Thymus (tissue), 14 donors: ENCODE data around the gene G2E3. TPM values are rescaled to one million over a fixed set of nuclear protein-coding genes. Genes with fewer than 3 reads are reported as not detected.
A peak's percentile ranks its signal among the peaks of the same experiment; 100 is the strongest.

Source experiments
- DNase-seq, 9 donors: peaks; one replicate each; pipeline ENCODE4 v3.0.0-alpha.2; 2013; ENCODE audit warnings: low spot score in 9 of 9, low read depth in 6 of 9, missing footprints in 1 of 9
- H3K27ac ChIP-seq, 2 donors: one replicate each; pipeline ENCODE4 v1.5.1; 2013; ENCODE audit warnings: control low read depth in 1 of 2, low read depth in 1 of 2, low read length in 1 of 2, mild to moderate bottlenecking in 1 of 2, moderate library complexity in 1 of 2
- H3K27me3 ChIP-seq, 2 donors: one replicate each; pipeline ENCODE4 v1.5.1; 2013; ENCODE audit warnings: low read length in 1 of 2; ENCODE audit not compliant: control insufficient read depth in 2 of 2, insufficient read depth in 1 of 2
- H3K36me3 ChIP-seq, 2 donors: one replicate each; pipeline ENCODE4 v1.5.1; 2013; ENCODE audit warnings: low read length in 1 of 2, mild to moderate bottlenecking in 1 of 2, moderate library complexity in 1 of 2; ENCODE audit not compliant: control insufficient read depth in 2 of 2, insufficient read depth in 2 of 2
- H3K4me1 ChIP-seq, 2 donors: one replicate each; pipeline ENCODE4 v1.5.1; 2013; ENCODE audit warnings: low read length in 2 of 2; ENCODE audit not compliant: control insufficient read depth in 2 of 2, insufficient read depth in 2 of 2
- H3K4me3 ChIP-seq, 2 donors: one replicate each; pipeline ENCODE4 v1.5.1; 2013; ENCODE audit warnings: low read length in 2 of 2, control low read depth in 1 of 2, mild to moderate bottlenecking in 1 of 2
- H3K9me3 ChIP-seq, 2 donors: one replicate each; pipeline ENCODE4 v1.5.1; 2013; ENCODE audit warnings: low read length in 1 of 2, mild to moderate bottlenecking in 1 of 2; ENCODE audit not compliant: control insufficient read depth in 2 of 2, insufficient read depth in 1 of 2
- WGBS: extraction: QIAGEN DNeasy Blood & Tissue Kit; methylation state at CpG from one replicate; pipeline ENCODE4 v1.1.7; 2013; 5-methylcytosine and 5-hydroxymethylcytosine counted together
- long read RNA-seq, 10 donors: transcript quantifications; one replicate each; lab custom pipeline, GENCODE V29; 2026
- polyA plus RNA-seq: library from polyadenylated mRNA; stranded (reverse); fragments of 200-250 nt; gene quantifications from one replicate; pipeline ENCODE4 v1.2.3, GENCODE V29; 2013
- total RNA-seq: library from RNA; stranded (reverse); fragments of 120-200 nt; gene quantifications from one replicate; pipeline ENCODE4 v1.2.4, GENCODE V29; 2013
- donor health status: healthy.

The G2E3 gene
- total RNA-seq (32.3 TPM), polyA plus RNA-seq (8.7 TPM)
- long read RNA-seq, donor 1, full-length matches to known transcripts = 1 of 1 reads
- long read RNA-seq, donor 1, partial matches to known transcripts = 0 of 1 reads
- long read RNA-seq, donor 1, other reads (novel, unspliced or antisense) = 0 of 1 reads
- long read RNA-seq, donor 2 = 0 reads
- long read RNA-seq, donor 3, full-length matches to known transcripts = 2 of 2 reads
- long read RNA-seq, donor 3, partial matches to known transcripts = 0 of 2 reads
- long read RNA-seq, donor 3, other reads (novel, unspliced or antisense) = 0 of 2 reads
- long read RNA-seq, donor 4, full-length matches to known transcripts = 2 of 8 reads
- long read RNA-seq, donor 4, partial matches to known transcripts = 6 of 8 reads
- long read RNA-seq, donor 4, other reads (novel, unspliced or antisense) = 0 of 8 reads
- long read RNA-seq, donor 5, full-length matches to known transcripts = 6 of 6 reads
- long read RNA-seq, donor 5, partial matches to known transcripts = 0 of 6 reads
- long read RNA-seq, donor 5, other reads (novel, unspliced or antisense) = 0 of 6 reads
- long read RNA-seq, donor 6, full-length matches to known transcripts = 7 of 7 reads
- long read RNA-seq, donor 6, partial matches to known transcripts = 0 of 7 reads
- long read RNA-seq, donor 6, other reads (novel, unspliced or antisense) = 0 of 7 reads
- long read RNA-seq, donor 7, full-length matches to known transcripts = 11 of 11 reads
- long read RNA-seq, donor 7, partial matches to known transcripts = 0 of 11 reads
- long read RNA-seq, donor 7, other reads (novel, unspliced or antisense) = 0 of 11 reads
- long read RNA-seq, donor 8 = 0 reads
- long read RNA-seq, donor 9, full-length matches to known transcripts = 3 of 3 reads
- long read RNA-seq, donor 9, partial matches to known transcripts = 0 of 3 reads
- long read RNA-seq, donor 9, other reads (novel, unspliced or antisense) = 0 of 3 reads
- long read RNA-seq, donor 10 = 0 reads

- H3K9me3 ChIP-seq = no peaks in the 10 kb centered on the region
- peak; percentile 70 to 95 (median 85) for DNase-seq
- no peaks in the 10 kb centered on the region for H3K27me3 ChIP-seq
- peak within 1 kb of the TSS; percentile 52 to 87 for H3K27ac ChIP-seq
- peak within 1 kb of the TSS; percentile 57 to 91 for H3K4me3 ChIP-seq
- H3K4me1 ChIP-seq = peaks cover 4 to 6% of the 10 kb centered on the region in 2 donors
- H3K36me3 ChIP-seq = no peaks in the 10 kb centered on the region
- WGBS = under 1% methylated on average over 62 of the region's 62 CpGs
These were observed at the start of gene G2E3 for GRCh38 chr14:30558675-30559555. Gene G2E3, plus strand, starts transcription at chr14:30559158. Its CDS starts 21,922 bp downstream, at chr14:30581080.

GRCh38 chr14:30517737-30518136 is 41.2 kb upstream of the G2E3 start:
- Histone ChIP-seq H3K4me1 (peaks cover 0 to 3% of the 10 kb centered on the region in 2 donors), H3K36me3 (no peaks in the 10 kb centered on the region), H3K4me3 (no peak overlapping the region), H3K27ac (no peak overlapping the region), H3K27me3 (no peaks in the 10 kb centered on the region), H3K9me3 (no peaks in the 10 kb centered on the region)
- DNase-seq = no peak
- 90% methylated on average over 2 of the region's 2 CpGs for WGBS

- WGBS = 95% methylated on average over 4 of the region's 4 CpGs
- no peak overlapping the region for H3K4me3 ChIP-seq
- no peaks in the 10 kb centered on the region for H3K9me3 ChIP-seq
- no peaks in the 10 kb centered on the region for H3K36me3 ChIP-seq
- H3K27me3 ChIP-seq = no peaks in the 10 kb centered on the region
- no peak for DNase-seq
- peaks cover 0 to 3% of the 10 kb centered on the region in 2 donors for H3K4me1 ChIP-seq
- no peak overlapping the region for H3K27ac ChIP-seq
These were observed 39.9 kb upstream of the G2E3 start for GRCh38 chr14:30518867-30519560.

- DNase-seq = no peak
- Histone ChIP-seq H3K4me3 (no peak overlapping the region), H3K9me3 (no peaks in the 10 kb centered on the region), H3K4me1 (peaks cover 0 to 3% of the 10 kb centered on the region in 2 donors), H3K27me3 (no peaks in the 10 kb centered on the region), H3K27ac (no peak overlapping the region), H3K36me3 (no peaks in the 10 kb centered on the region)
- WGBS = 95% methylated on average over 1 of the region's 1 CpG
These were observed 39.0 kb upstream of the G2E3 start for GRCh38 chr14:30519961-30520360.

- DNase-seq = no peak
- Histone ChIP-seq H3K27me3 (no peaks in the 10 kb centered on the region), H3K36me3 (no peaks in the 10 kb centered on the region), H3K27ac (no peak overlapping the region), H3K4me3 (no peak overlapping the region), H3K4me1 (peaks cover 0 to 3% of the 10 kb centered on the region in 2 donors), H3K9me3 (no peaks in the 10 kb centered on the region)
- 96% methylated on average over 2 of the region's 2 CpGs for WGBS
These were observed 38.4 kb upstream of the G2E3 start for GRCh38 chr14:30520536-30520935.

- WGBS = 30% methylated on average over 9 of the region's 9 CpGs
- H3K9me3 ChIP-seq = no peaks in the 10 kb centered on the region
- peak overlapping the region in 1 of 2 donors; percentile 65 for H3K27ac ChIP-seq
- H3K4me1 ChIP-seq = peaks cover 0 to 3% of the 10 kb centered on the region in 2 donors
- no peak overlapping the region for H3K4me3 ChIP-seq
- DNase-seq = peak in 8 of 9 donors; percentile 26 to 76 (median 46)
- H3K27me3 ChIP-seq = no peaks in the 10 kb centered on the region
- H3K36me3 ChIP-seq = no peaks in the 10 kb centered on the region
These were observed 36.8 kb upstream of the G2E3 start for GRCh38 chr14:30521899-30522736.

GRCh38 chr14:30525833-30526232 is 33.1 kb upstream of the G2E3 start:
- Histone ChIP-seq H3K4me3 (no peak overlapping the region), H3K4me1 (peaks cover 0 to 3% of the 10 kb centered on the region in 2 donors), H3K36me3 (no peaks in the 10 kb centered on the region), H3K27ac (no peak overlapping the region), H3K27me3 (no peaks in the 10 kb centered on the region), H3K9me3 (no peaks in the 10 kb centered on the region)
- WGBS = 98% methylated on average over 2 of the region's 2 CpGs
- DNase-seq = no peak
